GM10266 (cell line): Measurements from ENCODE around the gene FRG2B.
"Not testable (repeated sequence)": the region's sequence is repeated elsewhere in the genome, so short reads cannot be mapped to it uniquely, and the experiment has no call there.

ENCODE experiments used
- DNase-seq: peaks from one replicate; pipeline ENCODE4 v3.0.0; 2012; ENCODE audit errors: extremely low spot score
- CTCF ChIP-seq: IDR thresholded peaks from 2 replicates; pipeline ENCODE4 v1.5.1; 2012; ENCODE audit warnings: mild to moderate bottlenecking, low read depth; ENCODE audit not compliant: control insufficient read depth, insufficient read depth; ENCODE audit errors: missing control alignments

The FRG2B gene

GRCh38 chr10:133600657-133601056, 25.9 kb downstream of the FRG2B start:
- no peak for DNase-seq
- no peak for TF ChIP-seq CTCF

GRCh38 chr10:133599869-133600268, 26.7 kb downstream of the FRG2B start:
- not testable (repeated sequence) for DNase-seq

- DNase-seq: no peak
- TF ChIP-seq CTCF: no peak
Observed at GRCh38 chr10:133592716-133593115, 33.9 kb downstream of the FRG2B start.

GRCh38 chr10:133590970-133591359, 35.6 kb downstream of the FRG2B start:
- no peak for DNase-seq

GRCh38 chr10:133590226-133590969, 36.2 kb downstream of the FRG2B start:
- no peak for TF ChIP-seq CTCF
- no peak for DNase-seq

More at GRCh38 chr10:133590970-133591359, 35.6 kb downstream of the FRG2B start:
- no peak for TF ChIP-seq CTCF

GRCh38 chr10:133577037-133577436, 49.6 kb downstream of the FRG2B start:
- not testable (repeated sequence) for DNase-seq
